HG03565 (cell line): Measurements from ENCODE around the gene KISS1R.

Experiments used
- ATAC-seq: cut with Tn5 transposase; IDR thresholded peaks from one replicate; pipeline ENCODE4 v1.9.1; 2021; ENCODE audit warnings: mild to moderate bottlenecking, moderate library complexity; ENCODE audit not compliant: unreplicated experiment

The KISS1R gene

GRCh38 chr19:966485-967088, 49.5 kb downstream of the KISS1R start:
- ATAC-seq = no peak
